HG03060 (cell line): ENCODE measurements around the gene SLC25A26.
"Not testable (repeated sequence)": the region's sequence is repeated elsewhere in the genome, so short reads cannot be mapped to it uniquely, and the experiment has no call there.

ENCODE experiments used
- ATAC-seq: cut with Tn5 transposase; IDR thresholded peaks from one replicate; pipeline ENCODE4 v1.9.1; 2021; ENCODE audit warnings: low read depth, moderate number of reproducible peaks; ENCODE audit not compliant: unreplicated experiment

SLC25A26 gene

DNA sequence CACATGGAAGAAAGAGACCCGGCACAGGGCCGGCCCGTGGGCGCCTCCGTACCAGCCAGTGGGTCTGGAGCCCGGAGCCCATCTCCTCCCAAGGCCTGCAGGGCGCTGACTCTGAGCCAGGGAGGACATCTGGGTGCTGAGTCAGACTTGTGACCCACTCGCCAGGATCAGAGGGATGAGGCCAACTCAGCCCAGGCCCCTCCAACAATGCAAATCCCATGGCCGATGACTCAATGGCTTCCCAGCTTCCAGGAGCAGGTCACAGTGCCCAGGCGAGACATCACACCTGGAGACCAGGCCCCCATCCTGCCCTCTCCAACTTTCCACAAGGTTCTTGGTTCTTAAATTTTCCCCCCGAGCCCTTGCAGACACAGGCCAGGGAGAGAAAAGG, 184.9 kb downstream of the SLC25A26 start:
- no peak for ATAC-seq

GRCh38 chr3:66406163-66406562, 185.4 kb downstream of the SLC25A26 start:
- no peak for ATAC-seq

DNA sequence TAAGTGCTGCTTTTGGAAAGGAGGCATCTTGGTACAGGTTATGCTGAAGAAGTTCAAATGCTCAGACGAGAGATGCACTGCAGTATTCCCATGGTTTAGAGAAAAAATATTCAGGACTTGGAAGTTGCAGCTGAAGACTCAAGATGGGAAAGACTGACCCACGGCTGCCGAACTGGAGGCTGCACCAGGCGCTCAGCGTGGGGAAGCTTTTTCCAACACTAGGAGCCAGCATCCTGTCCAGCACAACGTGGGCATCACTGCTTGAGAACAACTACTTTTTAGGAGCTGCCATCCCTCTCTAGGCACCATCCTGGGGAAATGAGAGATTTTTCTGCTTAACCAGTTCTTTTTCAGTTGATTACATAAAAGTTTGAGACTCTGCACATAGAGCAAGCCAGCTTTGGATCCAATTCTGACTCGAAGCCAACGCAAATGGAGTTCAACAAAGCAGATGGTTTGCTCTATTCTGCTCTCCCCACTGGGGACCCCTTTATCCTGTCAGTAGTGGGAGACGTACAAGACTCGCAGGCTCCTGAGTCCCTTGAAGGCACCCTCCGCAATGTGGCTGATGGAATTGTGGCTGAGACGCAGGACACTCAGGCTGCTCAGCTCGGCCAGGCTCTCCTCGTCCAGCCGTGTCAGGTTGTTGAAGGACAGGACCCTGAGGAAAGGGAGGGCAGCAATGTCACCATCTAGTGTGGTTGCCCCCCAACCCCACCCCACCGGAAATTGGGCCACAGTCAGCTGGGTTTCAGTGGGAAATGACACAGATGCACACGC, 186.2 kb downstream of the SLC25A26 start:
- no peak for ATAC-seq

GRCh38 chr3:66407611-66408218, 186.9 kb downstream of the SLC25A26 start:
- no peak for ATAC-seq

- ATAC-seq: no peak
Observed at GRCh38 chr3:66409771-66410754, 189.3 kb downstream of the SLC25A26 start.

DNA sequence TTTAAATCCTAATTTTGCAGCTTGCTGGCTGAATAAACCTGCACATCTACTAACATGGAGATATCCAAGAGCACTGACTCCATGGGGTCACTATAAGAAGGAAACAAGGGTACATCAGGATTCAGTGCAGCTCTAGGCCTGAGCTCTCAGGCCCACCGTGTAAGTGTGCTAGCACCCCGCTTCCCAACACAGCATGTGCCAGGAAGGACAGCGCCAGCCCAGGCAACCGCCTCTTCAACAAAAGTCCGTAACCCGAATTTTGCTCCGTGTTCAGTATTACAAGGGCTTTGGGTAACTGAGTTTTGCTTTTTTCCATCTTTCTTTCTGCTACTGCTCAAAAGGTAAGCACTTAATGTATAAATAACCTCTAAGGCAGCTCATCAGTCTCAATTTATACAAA, 190.2 kb downstream of the SLC25A26 start:
- no peak for ATAC-seq

DNA sequence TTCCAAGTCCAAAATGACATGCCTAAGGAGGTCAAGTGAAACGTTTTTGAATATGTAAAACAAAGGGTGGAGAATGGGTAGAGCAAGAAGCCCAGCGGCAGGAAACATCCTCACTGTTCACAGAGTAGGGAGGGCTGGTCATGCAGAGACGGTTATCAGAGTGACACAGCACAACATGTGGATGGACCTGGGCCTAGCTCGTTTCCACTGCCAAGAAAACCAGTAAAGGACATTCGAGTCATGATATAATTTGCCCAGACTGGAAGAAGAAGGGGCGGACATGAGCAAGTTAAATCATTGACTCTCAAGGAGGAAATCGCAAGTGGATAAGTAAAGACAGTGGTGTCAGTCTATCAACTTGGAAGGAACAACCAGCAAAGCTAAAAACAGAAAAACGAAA, 190.7 kb downstream of the SLC25A26 start:
- ATAC-seq: no peak

- ATAC-seq: no peak
Observed at GRCh38 chr3:66411961-66412887, 191.4 kb downstream of the SLC25A26 start.

GRCh38 chr3:66413151-66413751, 192.4 kb downstream of the SLC25A26 start:
- ATAC-seq: no peak

- ATAC-seq: no peak
Observed at GRCh38 chr3:66414846-66415245, 194.0 kb downstream of the SLC25A26 start.

DNA sequence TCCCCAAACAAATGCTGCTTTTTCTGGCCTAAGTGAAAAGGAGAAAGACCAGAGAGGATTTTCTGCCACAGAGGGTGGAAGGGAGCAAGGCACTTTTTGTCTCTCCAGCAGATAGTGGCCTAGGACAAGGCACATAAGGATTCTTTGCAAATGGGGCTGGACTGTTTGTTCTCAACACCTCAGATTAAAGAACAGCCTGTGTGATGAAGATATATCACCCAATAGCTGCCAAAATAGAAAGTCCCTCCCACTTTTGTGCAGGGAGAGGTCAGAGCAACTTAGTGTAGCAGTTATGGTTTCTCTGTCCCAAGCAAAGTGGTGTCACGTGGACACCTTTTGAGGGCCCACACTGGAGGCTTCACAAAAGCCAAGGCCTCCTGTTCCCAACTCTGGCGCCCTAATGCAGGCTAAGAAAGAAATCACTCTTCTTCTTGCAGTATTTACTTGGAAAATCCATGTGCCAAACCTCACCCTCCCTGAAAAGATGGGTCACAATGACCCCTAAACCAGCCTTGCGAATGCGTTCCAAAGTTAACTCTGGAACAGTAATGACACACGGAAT, 195.1 kb downstream of the SLC25A26 start:
- ATAC-seq: no peak

GRCh38 chr3:66416556-66417304, 195.9 kb downstream of the SLC25A26 start:
- ATAC-seq: no peak

- ATAC-seq: no peak
Observed at GRCh38 chr3:66418475-66418931, 197.7 kb downstream of the SLC25A26 start.

DNA sequence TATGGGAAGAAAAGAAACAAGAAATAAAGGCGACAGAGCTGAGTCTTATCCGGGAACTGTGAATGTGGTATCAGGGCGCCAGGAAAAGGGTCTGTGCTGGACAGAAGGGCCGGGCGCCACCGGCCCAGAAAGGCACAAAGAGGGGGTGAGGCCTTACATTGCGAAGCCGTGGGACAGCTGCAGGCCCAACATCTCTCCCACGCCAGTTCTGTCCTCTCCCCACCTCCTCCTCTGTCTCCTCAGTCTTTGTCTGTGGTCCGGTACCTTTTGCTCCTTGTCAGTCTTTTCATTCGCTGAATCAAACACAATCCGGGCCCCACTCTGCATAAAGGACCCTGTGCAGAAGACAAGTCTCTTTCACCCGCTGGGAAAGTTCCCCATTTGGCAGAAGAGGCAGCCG, 198.2 kb downstream of the SLC25A26 start:
- no peak for ATAC-seq

GRCh38 chr3:66421144-66421543, 200.3 kb downstream of the SLC25A26 start:
- ATAC-seq: not testable (repeated sequence)

DNA sequence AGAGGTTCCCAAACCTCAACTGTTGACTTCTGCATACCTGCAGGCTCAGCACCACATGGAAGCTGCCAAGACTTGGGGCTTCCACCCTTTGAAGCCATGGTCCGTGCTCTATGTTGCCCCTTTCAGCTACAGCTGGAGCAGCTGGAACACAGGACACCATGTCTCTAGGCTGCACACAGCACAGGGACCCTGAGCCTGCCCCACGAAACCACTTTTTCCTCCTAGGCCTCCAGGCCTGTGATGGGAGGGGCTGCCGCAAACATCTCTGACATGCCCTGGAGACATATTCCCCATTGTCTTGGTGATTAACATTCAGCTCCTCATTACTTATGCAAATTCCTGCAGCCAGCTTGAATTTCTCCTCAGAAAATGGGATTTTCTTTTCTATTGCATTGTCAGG, 201.1 kb downstream of the SLC25A26 start:
- ATAC-seq: not testable (repeated sequence)

DNA sequence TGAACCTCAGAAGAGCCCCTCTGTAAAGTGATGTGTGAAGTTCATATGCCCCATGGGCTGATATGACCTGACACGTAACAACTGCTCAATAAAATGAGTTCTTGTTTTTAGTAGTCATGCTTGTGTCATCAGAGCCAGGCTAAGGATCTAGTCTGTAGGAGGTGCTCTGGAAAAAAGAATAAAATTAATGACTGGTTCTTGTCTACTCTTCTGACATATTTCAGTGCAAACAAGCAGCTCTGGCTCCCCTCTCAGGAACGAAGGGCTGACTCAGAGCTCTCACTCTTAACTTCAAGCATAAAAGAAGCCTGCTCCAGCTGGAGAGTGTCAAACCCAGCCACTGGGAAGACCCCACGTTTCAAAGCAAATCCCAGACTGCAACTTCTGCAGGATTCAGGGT, 203.0 kb downstream of the SLC25A26 start:
- no peak for ATAC-seq

GRCh38 chr3:66425032-66425431, 204.2 kb downstream of the SLC25A26 start:
- ATAC-seq: no peak
